HepG2 (cell line): ENCODE measurements around the gene WDR54. TPM values are rescaled to one million over a fixed set of nuclear protein-coding genes. Genes with fewer than 3 reads are reported as not detected.
A peak's percentile ranks its signal among the peaks of the same experiment; 100 is the strongest.

Experiments used
- ARID2 ChIP-seq: sonication (generic); formaldehyde crosslinking; IDR thresholded peaks from 2 replicates; pipeline ENCODE4 v1.8.1; 2022; ENCODE audit warnings: mild to moderate bottlenecking, missing genetic modification reagents, borderline replicate concordance
- CCAR2 ChIP-seq: fragments of 200-400 bp; formaldehyde crosslinking; optimal IDR thresholded peaks from 2 replicates; pipeline ENCODE3; 2018; ENCODE audit warnings: low read depth, mild to moderate bottlenecking, low read length, moderate library complexity
- EZH2 ChIP-seq: conservative IDR thresholded peaks from 2 replicates; pipeline ENCODE4 v1.6.1; 2012; ENCODE audit warnings: mild to moderate bottlenecking, low read depth, low read length, moderate library complexity
- GZF1 ChIP-seq: sonication (generic); formaldehyde crosslinking; IDR thresholded peaks from 2 replicates; pipeline ENCODE4 v1.5.1; 2020; ENCODE audit warnings: mild to moderate bottlenecking, missing genetic modification reagents
- HMGA1 ChIP-seq: sonication (generic); formaldehyde crosslinking; conservative IDR thresholded peaks from 2 replicates; pipeline ENCODE4 v1.4.0; 2020; ENCODE audit warnings: missing genetic modification reagents
- HOXA9 ChIP-seq: sonication (generic); formaldehyde crosslinking; IDR thresholded peaks from 2 replicates; pipeline ENCODE4 v1.8.1; 2022; ENCODE audit warnings: missing genetic modification reagents, mild to moderate bottlenecking, moderate library complexity, borderline replicate concordance
- NFYB ChIP-seq: sonication (generic); formaldehyde crosslinking; IDR thresholded peaks from 2 replicates; pipeline ENCODE4 v1.4.0; 2020; ENCODE audit warnings: missing genetic modification reagents
- NR2C2 ChIP-seq: sonication (generic); formaldehyde crosslinking; IDR thresholded peaks from 2 replicates; pipeline ENCODE4 v1.4.0; 2020; ENCODE audit warnings: missing genetic modification reagents, mild to moderate bottlenecking, moderate library complexity, borderline replicate concordance
- SP5 ChIP-seq: IDR thresholded peaks from 2 replicates; pipeline ENCODE4 v1.6.1; 2016; ENCODE audit warnings: low read depth, borderline replicate concordance
- SPEN ChIP-seq: sonication (generic); formaldehyde crosslinking; IDR thresholded peaks from 2 replicates; pipeline ENCODE4 v1.5.1; 2020; ENCODE audit warnings: low read depth, mild to moderate bottlenecking, missing genetic modification reagents
- TAF15 ChIP-seq: fragments of 200-400 bp; formaldehyde crosslinking; IDR thresholded peaks from one replicate; pipeline ENCODE4 v1.6.1; 2018; ENCODE audit warnings: mild to moderate bottlenecking, low read depth, low read length; ENCODE audit not compliant: poor library complexity, severe bottlenecking
- TARDBP ChIP-seq: sonication (generic); formaldehyde crosslinking; IDR thresholded peaks from 2 replicates; pipeline ENCODE4 v1.8.0; 2022; ENCODE audit warnings: mild to moderate bottlenecking, missing genetic modification reagents
- ZNF180 ChIP-seq: sonication (generic); formaldehyde crosslinking; IDR thresholded peaks from 2 replicates; pipeline ENCODE4 v1.4.0; 2020; ENCODE audit warnings: low read depth, missing genetic modification reagents, borderline replicate concordance
- ZNF432 ChIP-seq: sonication (generic); formaldehyde crosslinking; IDR thresholded peaks from 2 replicates; pipeline ENCODE4 v1.5.0; 2020; ENCODE audit warnings: missing genetic modification reagents, mild to moderate bottlenecking, borderline replicate concordance
- ZNF660 ChIP-seq: sonication (generic); formaldehyde crosslinking; IDR thresholded peaks from 2 replicates; pipeline ENCODE4 v1.5.1; 2020; ENCODE audit warnings: mild to moderate bottlenecking, low read depth, missing genetic modification reagents, borderline replicate concordance
- ZNF761 ChIP-seq: sonication (generic); formaldehyde crosslinking; conservative IDR thresholded peaks from 2 replicates; pipeline ENCODE4 v1.4.0; 2020; ENCODE audit warnings: mild to moderate bottlenecking, missing genetic modification reagents
- ZNF772 ChIP-seq: sonication (generic); formaldehyde crosslinking; IDR thresholded peaks from 2 replicates; pipeline ENCODE4 v1.5.0; 2020; ENCODE audit warnings: mild to moderate bottlenecking, missing genetic modification reagents
- polyA plus RNA-seq, 8 experiments: library from polyadenylated mRNA; depleted of rRNA in 3 of 8; stranded (reverse) in 7 of 8; unstranded in 1 of 8; fragments of >200 nt; fragmentation: Illumina TruSeq in 4 of 8; extraction: Trizol in 4 of 8; gene quantifications; 2 replicates each; pipeline versions ENCODE4 v1.2.1 to v1.2.3, GENCODE V29; 2011 to 2016; ENCODE audit warnings: low read depth in 4 of 8, missing spikeins in 1 of 8, mixed read lengths in 1 of 8; ENCODE audit not compliant: insufficient read depth in 1 of 8
- total RNA-seq, 5 experiments: library from RNA; depleted of rRNA; stranded (reverse); fragments of >200 nt; fragmentation: Illumina TruSeq; extraction: Trizol; gene quantifications; 2 replicates each; pipeline ENCODE4 v1.2.3, GENCODE V29; 2016; ENCODE audit warnings: low read depth in 1 of 5
- TF ChIP-seq, protein P1 (sequence below): sonication (generic); formaldehyde crosslinking; IDR thresholded peaks from 2 replicates; pipeline ENCODE4 v1.4.0; 2020; ENCODE audit warnings: missing genetic modification reagents, borderline replicate concordance
- TF ChIP-seq, protein P2 (sequence below): sonication (generic); formaldehyde crosslinking; conservative IDR thresholded peaks from 2 replicates; pipeline ENCODE4 v1.5.0; 2020; ENCODE audit warnings: missing genetic modification reagents
- TF ChIP-seq, protein P3 (sequence below): sonication (generic); formaldehyde crosslinking; IDR thresholded peaks from 2 replicates; pipeline ENCODE4 v1.5.0; 2020; ENCODE audit warnings: missing genetic modification reagents
- TF ChIP-seq, protein P4 (sequence below): IDR thresholded peaks from 2 replicates; pipeline ENCODE4 v1.4.0; 2020; ENCODE audit warnings: mild to moderate bottlenecking, missing genetic modification reagents

The WDR54 gene
- total and polyA plus RNA-seq, 2 of the 13 experiments (the other 11 are each of a cell fraction or from before 2014, with no cell fraction given) = 2.0 to 17.3 TPM

DNA sequence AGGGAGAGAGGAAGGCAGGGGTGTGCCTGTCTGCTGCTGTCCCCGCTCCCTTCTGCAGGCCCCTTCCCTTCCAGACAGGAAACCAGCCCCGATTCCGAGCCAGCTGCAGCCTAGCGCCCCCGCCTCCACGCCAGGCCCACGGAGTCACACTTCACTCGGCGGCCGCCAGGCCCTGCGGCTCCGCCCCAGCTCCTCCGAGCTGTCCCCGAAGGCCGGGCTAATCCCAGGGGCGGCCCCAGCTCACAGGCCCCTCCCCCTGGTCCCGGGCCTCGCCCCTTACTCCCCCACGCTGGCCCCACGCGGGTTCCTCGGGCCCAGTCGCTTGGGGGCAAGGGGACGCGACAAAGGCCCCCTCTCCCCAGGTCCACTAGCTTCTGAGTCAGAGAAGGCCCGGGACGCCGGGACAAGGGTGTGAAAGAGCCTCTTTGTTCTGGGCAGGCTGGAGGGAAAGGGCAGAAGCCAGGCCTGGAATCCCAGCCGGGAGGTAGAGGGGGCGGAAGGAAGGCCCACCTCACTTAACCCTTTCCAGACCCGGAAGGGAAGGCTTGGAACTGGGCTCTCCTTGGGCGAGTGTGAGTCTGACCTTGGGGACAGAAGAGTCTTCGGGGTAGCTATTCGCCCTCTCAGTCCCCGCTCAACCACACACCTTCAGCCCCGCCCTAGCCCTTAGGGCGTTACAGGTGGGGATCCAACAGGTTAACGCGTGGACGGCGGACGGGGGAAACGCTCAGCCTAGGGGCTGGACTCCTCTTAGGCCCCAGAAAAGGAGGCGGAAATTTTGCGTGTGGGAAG, 19.0 kb downstream of the WDR54 start (continued):
- TF ChIP-seq, protein P1, sequence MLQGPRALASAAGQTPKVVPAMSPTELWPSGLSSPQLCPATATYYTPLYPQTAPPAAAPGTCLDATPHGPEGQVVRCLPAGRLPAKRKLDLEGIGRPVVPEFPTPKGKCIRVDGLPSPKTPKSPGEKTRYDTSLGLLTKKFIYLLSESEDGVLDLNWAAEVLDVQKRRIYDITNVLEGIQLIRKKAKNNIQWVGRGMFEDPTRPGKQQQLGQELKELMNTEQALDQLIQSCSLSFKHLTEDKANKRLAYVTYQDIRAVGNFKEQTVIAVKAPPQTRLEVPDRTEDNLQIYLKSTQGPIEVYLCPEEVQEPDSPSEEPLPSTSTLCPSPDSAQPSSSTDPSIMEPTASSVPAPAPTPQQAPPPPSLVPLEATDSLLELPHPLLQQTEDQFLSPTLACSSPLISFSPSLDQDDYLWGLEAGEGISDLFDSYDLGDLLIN (CRISPR knock-in tag) = peak; percentile 33; the same call in 1 of the 2 replicates
- peak; percentile 94; the same call in 1 of the 2 replicates for TF ChIP-seq ZNF761 (CRISPR knock-in tag)
- TF ChIP-seq ZNF432 (CRISPR knock-in tag) = 0 out of 2 replicates have a peak, but pooled peaks have one; percentile 22
- TF ChIP-seq SP5 = peak; percentile 89
- TF ChIP-seq, protein P2, sequence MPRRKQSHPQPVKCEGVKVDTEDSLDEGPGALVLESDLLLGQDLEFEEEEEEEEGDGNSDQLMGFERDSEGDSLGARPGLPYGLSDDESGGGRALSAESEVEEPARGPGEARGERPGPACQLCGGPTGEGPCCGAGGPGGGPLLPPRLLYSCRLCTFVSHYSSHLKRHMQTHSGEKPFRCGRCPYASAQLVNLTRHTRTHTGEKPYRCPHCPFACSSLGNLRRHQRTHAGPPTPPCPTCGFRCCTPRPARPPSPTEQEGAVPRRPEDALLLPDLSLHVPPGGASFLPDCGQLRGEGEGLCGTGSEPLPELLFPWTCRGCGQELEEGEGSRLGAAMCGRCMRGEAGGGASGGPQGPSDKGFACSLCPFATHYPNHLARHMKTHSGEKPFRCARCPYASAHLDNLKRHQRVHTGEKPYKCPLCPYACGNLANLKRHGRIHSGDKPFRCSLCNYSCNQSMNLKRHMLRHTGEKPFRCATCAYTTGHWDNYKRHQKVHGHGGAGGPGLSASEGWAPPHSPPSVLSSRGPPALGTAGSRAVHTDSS (CRISPR knock-in tag) = no peak
- TF ChIP-seq NR2C2 (CRISPR knock-in tag) = peak; percentile 86
- no peak for TF ChIP-seq EZH2
- TF ChIP-seq ZNF772 (CRISPR knock-in tag) = 0 out of 2 replicates have a peak, but pooled peaks have one; percentile 50
- TF ChIP-seq CCAR2 = peak; percentile 86
- TF ChIP-seq, protein P3, sequence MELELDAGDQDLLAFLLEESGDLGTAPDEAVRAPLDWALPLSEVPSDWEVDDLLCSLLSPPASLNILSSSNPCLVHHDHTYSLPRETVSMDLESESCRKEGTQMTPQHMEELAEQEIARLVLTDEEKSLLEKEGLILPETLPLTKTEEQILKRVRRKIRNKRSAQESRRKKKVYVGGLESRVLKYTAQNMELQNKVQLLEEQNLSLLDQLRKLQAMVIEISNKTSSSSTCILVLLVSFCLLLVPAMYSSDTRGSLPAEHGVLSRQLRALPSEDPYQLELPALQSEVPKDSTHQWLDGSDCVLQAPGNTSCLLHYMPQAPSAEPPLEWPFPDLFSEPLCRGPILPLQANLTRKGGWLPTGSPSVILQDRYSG (CRISPR knock-in tag) = peak; percentile 57; the same call in 1 of the 2 replicates
- peak; percentile 88 for TF ChIP-seq SPEN (CRISPR knock-in tag)
- peak; percentile 22; the same call in 1 of the 2 replicates for TF ChIP-seq ARID2 (CRISPR knock-in tag)
- no peak for TF ChIP-seq HMGA1
- TF ChIP-seq ZNF660 (CRISPR knock-in tag) = no peak
- TF ChIP-seq NFYB = no peak
- TF ChIP-seq ZNF180 (CRISPR knock-in tag) = no peak
- peak; percentile 92 for TF ChIP-seq GZF1 (CRISPR knock-in tag)
- TF ChIP-seq, protein P4, sequence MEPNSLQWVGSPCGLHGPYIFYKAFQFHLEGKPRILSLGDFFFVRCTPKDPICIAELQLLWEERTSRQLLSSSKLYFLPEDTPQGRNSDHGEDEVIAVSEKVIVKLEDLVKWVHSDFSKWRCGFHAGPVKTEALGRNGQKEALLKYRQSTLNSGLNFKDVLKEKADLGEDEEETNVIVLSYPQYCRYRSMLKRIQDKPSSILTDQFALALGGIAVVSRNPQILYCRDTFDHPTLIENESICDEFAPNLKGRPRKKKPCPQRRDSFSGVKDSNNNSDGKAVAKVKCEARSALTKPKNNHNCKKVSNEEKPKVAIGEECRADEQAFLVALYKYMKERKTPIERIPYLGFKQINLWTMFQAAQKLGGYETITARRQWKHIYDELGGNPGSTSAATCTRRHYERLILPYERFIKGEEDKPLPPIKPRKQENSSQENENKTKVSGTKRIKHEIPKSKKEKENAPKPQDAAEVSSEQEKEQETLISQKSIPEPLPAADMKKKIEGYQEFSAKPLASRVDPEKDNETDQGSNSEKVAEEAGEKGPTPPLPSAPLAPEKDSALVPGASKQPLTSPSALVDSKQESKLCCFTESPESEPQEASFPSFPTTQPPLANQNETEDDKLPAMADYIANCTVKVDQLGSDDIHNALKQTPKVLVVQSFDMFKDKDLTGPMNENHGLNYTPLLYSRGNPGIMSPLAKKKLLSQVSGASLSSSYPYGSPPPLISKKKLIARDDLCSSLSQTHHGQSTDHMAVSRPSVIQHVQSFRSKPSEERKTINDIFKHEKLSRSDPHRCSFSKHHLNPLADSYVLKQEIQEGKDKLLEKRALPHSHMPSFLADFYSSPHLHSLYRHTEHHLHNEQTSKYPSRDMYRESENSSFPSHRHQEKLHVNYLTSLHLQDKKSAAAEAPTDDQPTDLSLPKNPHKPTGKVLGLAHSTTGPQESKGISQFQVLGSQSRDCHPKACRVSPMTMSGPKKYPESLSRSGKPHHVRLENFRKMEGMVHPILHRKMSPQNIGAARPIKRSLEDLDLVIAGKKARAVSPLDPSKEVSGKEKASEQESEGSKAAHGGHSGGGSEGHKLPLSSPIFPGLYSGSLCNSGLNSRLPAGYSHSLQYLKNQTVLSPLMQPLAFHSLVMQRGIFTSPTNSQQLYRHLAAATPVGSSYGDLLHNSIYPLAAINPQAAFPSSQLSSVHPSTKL = peak; percentile 83
- peak; percentile 69 for TF ChIP-seq TARDBP (CRISPR knock-in tag)
- peak; percentile 98 for TF ChIP-seq TAF15
- TF ChIP-seq HOXA9 (CRISPR knock-in tag) = peak; percentile 18; the same call in 1 of the 2 replicates
